K562 (cell line): ENCODE data around the gene LZTS2. TPM values are rescaled to one million over a fixed set of nuclear protein-coding genes. Genes with fewer than 3 reads are reported as not detected.

Experiments used
- ATAC-seq: fragments of 200-7000 bp; cut with Tn5 transposase; 3 replicates; pipeline ENCODE4 v1.9.1; 2020; ENCODE audit warnings: moderate library complexity
- BruUV-seq: library from RNA; stranded (reverse); fragments of 400-500 nt; replicated peaks from 2 replicates; lab custom pipeline; 2021; lab: Mats Ljungman, UMichigan
- CTCF ChIA-PET: fragments of 300-600 bp; formaldehyde crosslinking; extraction: SDS; loops from one replicate; lab custom pipeline; 2021; ENCODE audit warnings: low intra/inter-chr PET ratio; lab: Yijun Ruan, JAX
- POLR2A ChIA-PET: fragments of 300-600, 350-650 bp; sonication (Branson Sonifier 250); formaldehyde crosslinking; extraction: SDS; loops from one replicate; lab custom pipeline; 2021; ENCODE audit warnings: antibody characterized with exemption, inconsistent platforms; lab: Yijun Ruan, JAX
- DNase-seq, 4 experiments: peaks; one replicate each; pipeline versions ENCODE4 v3.0.0 to v3.0.0-alpha.2; 2011 to 2018; ENCODE audit warnings: low spot score in 3 of 4, mixed read lengths in 3 of 4; ENCODE audit errors: extremely low read depth in 1 of 4
- FAIRE-seq: peaks from 2 replicates; lab custom pipeline; 2011; peaks lifted over from hg19 to GRCh38; lab: Jason Lieb, UNC
- H2AFZ ChIP-seq: 2 replicates; pipeline ENCODE4 v1.6.0; 2011; ENCODE audit warnings: low read depth, low read length, control low read depth, inconsistent platforms
- H3K27ac ChIP-seq: fragments of 200-600 bp; 3 replicates; pipeline ENCODE4 v1.8.0; 2011; ENCODE audit warnings: low read depth, mild to moderate bottlenecking, control low read depth, inconsistent platforms, low read length, moderate library complexity, mixed read lengths; ENCODE audit errors: extremely low read depth
- H3K27me3 ChIP-seq, 2 experiments: fragments of 300-600 bp in 1 of 2; 2 replicates in 1 of 2; 3 replicates in 1 of 2; pipeline versions ENCODE4 v1.6.0 to v1.8.0; 2011; ENCODE audit warnings: inconsistent platforms in 2 of 2, low read length in 2 of 2, mild to moderate bottlenecking in 1 of 2, mixed read lengths in 1 of 2, moderate library complexity in 1 of 2; ENCODE audit not compliant: control insufficient read depth in 2 of 2, insufficient read depth in 2 of 2
- H3K36me3 ChIP-seq: fragments of 300-600 bp; 3 replicates; pipeline ENCODE4 v1.8.0; 2011; ENCODE audit warnings: mild to moderate bottlenecking, low read length, inconsistent platforms; ENCODE audit not compliant: control insufficient read depth, insufficient read depth
- H3K4me1 ChIP-seq, 2 experiments: fragments of 200-600 bp in 1 of 2; replicated peaks in 1 of 2; 2 replicates in 1 of 2; 3 replicates in 1 of 2; pipeline versions ENCODE4 v1.5.1 to v1.8.0; 2011; ENCODE audit warnings: inconsistent platforms in 2 of 2, low read length in 2 of 2, mild to moderate bottlenecking in 1 of 2, mixed read lengths in 1 of 2, moderate library complexity in 1 of 2; ENCODE audit not compliant: control insufficient read depth in 2 of 2, insufficient read depth in 2 of 2
- H3K4me2 ChIP-seq: 2 replicates; pipeline ENCODE4 v1.6.1; 2011; ENCODE audit warnings: low read length, control low read depth, inconsistent platforms, mixed read lengths; ENCODE audit not compliant: insufficient read depth
- H3K4me3 ChIP-seq: fragments of 200-600 bp; sonication (generic), shearing (Covaris generic); 2 replicates; pipeline ENCODE4 v1.5.1; 2016; ENCODE audit warnings: control low read depth, inconsistent platforms
- H3K79me2 ChIP-seq: fragments of 200-600 bp; 3 replicates; pipeline ENCODE4 v1.8.0; 2011; ENCODE audit warnings: low read length, inconsistent platforms; ENCODE audit not compliant: control insufficient read depth, insufficient read depth
- H3K9ac ChIP-seq, 2 experiments: 2 replicates each; pipeline versions ENCODE4 v1.6.0 to v1.6.1; 2011; ENCODE audit warnings: low read depth in 2 of 2, low read length in 2 of 2, control low read depth in 1 of 2, inconsistent platforms in 1 of 2, mild to moderate bottlenecking in 1 of 2, mixed read lengths in 1 of 2; ENCODE audit not compliant: insufficient read depth in 1 of 2
- H3K9me1 ChIP-seq: one replicate; pipeline ENCODE4 v1.6.0; 2011; ENCODE audit warnings: inconsistent platforms, mild to moderate bottlenecking, low read length, moderate library complexity; ENCODE audit not compliant: control insufficient read depth, insufficient read depth
- H3K9me3 ChIP-seq: replicated peaks from 2 replicates; pipeline ENCODE4 v1.5.1; 2011; ENCODE audit warnings: low read depth, low read length, inconsistent platforms; ENCODE audit not compliant: control insufficient read depth, insufficient read depth
- H4K20me1 ChIP-seq: replicated peaks from 2 replicates; pipeline ENCODE4 v1.6.1; 2011; ENCODE audit warnings: low read length, inconsistent platforms, mixed read lengths; ENCODE audit not compliant: control insufficient read depth, insufficient read depth
- ELF2 ChIP-seq: fragments of 250-450 bp; sonication (Bioruptor Pico); IDR thresholded peaks from 2 replicates; pipeline ENCODE4 v1.5.0; 2021; ENCODE audit warnings: mild to moderate bottlenecking
- HDAC2 ChIP-seq: fragments of 450-650 bp; IDR thresholded peaks from 2 replicates; pipeline ENCODE4 v1.6.1; 2016; ENCODE audit warnings: mild to moderate bottlenecking
- HLTF ChIP-seq: fragments of 450-650 bp; IDR thresholded peaks from 2 replicates; pipeline ENCODE4 v1.6.1; 2016
- NBN ChIP-seq: fragments of 450-650 bp; IDR thresholded peaks from 2 replicates; pipeline ENCODE4 v1.6.1; 2016; ENCODE audit warnings: low read depth, mild to moderate bottlenecking
- SP1 ChIP-seq: sonication (generic); formaldehyde crosslinking; IDR thresholded peaks from 2 replicates; pipeline ENCODE4 v1.8.1; 2022; ENCODE audit warnings: mild to moderate bottlenecking, missing genetic modification reagents
- TARDBP ChIP-seq: fragments of 450-650 bp; IDR thresholded peaks from 2 replicates; pipeline ENCODE4 v1.6.1; 2016
- ZNF140 ChIP-seq: fragments of 250-450 bp; sonication (Bioruptor Pico); IDR thresholded peaks from 2 replicates; pipeline ENCODE4 v1.8.0; 2021; ENCODE audit warnings: moderate library complexity, mild to moderate bottlenecking, inconsistent platforms
- ZNF232 ChIP-seq: sonication (generic); formaldehyde crosslinking; IDR thresholded peaks from 2 replicates; pipeline ENCODE4 v1.8.0; 2022; ENCODE audit warnings: mild to moderate bottlenecking, missing genetic modification reagents
- ZNF586 ChIP-seq: fragments of 450-650 bp; formaldehyde crosslinking; conservative IDR thresholded peaks from 2 replicates; pipeline ENCODE4 v1.4.0; 2020; ENCODE audit warnings: mild to moderate bottlenecking, moderate library complexity
- WGBS: fragments of 100-300 bp; shearing (Covaris generic); methylation state at CpG from one replicate; pipeline ENCODE4 v1.1.6; 2016; ENCODE audit warnings: low coverage, mixed read lengths; ENCODE audit not compliant: insufficient coverage; ENCODE audit errors: missing lambda C conversion rate; 5-methylcytosine and 5-hydroxymethylcytosine counted together
- in situ Hi-C: fragments of 300-500 bp; cut with MboI; formaldehyde crosslinking; loops from 4 replicates; pipeline ENCODE4 v1.15.0; 2018; ENCODE audit warnings: inconsistent platforms, mixed read lengths
- intact Hi-C: fragments of 100-400 bp; cut with micrococcal nuclease; formaldehyde crosslinking; loops from 2 replicates; pipeline ENCODE4 v1.14.2; 2022
- polyA plus RNA-seq, 8 experiments: library from polyadenylated mRNA; depleted of rRNA in 4 of 8; stranded (reverse) in 5 of 8; unstranded in 3 of 8; fragments of >200 nt; fragmentation: Nextera tagmentation in 2 of 8; fragmentation: Illumina TruSeq in 1 of 8; extraction: Ambion mirVana in 2 of 8; extraction: Trizol in 1 of 8; gene quantifications; 2 replicates each; pipeline versions ENCODE4 v1.2.1 to v1.2.3, GENCODE V29; 2011 to 2014; ENCODE audit warnings: inconsistent platforms in 1 of 8, missing spikeins in 1 of 8
- total RNA-seq, 7 experiments: library from RNA; depleted of rRNA in 6 of 7; stranded (reverse); fragments of >200 nt in 6 of 7; fragmentation: Illumina TruSeq in 2 of 7; extraction: Trizol in 2 of 7; gene quantifications; 2 replicates each; pipeline versions ENCODE4 v1.2.1 to v1.2.3, GENCODE V29; 2011 to 2021; ENCODE audit warnings: low replicate concordance in 1 of 7
- TF ChIP-seq, protein P1 (sequence below): fragments of 450-650 bp; IDR thresholded peaks from one replicate; pipeline ENCODE4 v1.6.1; 2018; ENCODE audit warnings: mild to moderate bottlenecking, moderate library complexity; ENCODE audit not compliant: partially characterized antibody

The LZTS2 gene
- total and polyA plus RNA-seq, 9 of the 15 experiments (the other 6 are each of a cell fraction or from before 2014, with no cell fraction given), result 0.23 to 42.5 (median 14.7) TPM

DNA sequence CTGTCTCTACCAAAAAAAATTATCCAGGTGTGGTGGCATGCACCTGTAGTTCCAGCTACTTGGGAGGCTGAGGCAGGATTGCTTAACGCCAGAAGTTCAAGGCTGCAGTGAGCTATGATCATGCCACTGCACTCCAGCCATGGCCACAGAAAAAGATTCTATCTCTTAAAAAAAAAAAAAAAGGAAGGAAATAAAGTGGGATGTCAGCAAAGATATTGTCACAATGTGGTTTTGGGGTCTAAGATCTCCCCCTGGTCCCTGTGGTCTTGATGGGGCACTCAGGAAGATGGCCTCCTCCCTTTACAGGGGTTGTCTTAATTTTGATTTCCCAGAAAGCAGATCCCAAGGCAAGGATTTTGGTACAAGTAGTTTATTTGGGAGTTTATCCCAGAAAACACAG, 54.7 kb downstream of the LZTS2 start:
- ChIA-PET POLR2A (interaction anchor here (0.6 kb wide), 2 partner anchors 764 to 1552 kb away, joined by 3 to 5 read pairs; partner anchors contain the start of gene OGA), CTCF (interaction anchor here (0.6 kb wide), 1 partner anchor 13 kb away, joined by 3 read pairs; no protein-coding TSS in a partner anchor)
- Histone ChIP-seq H3K4me2 (no peak overlapping the region), H3K9me1 (no peaks in the 10 kb centered on the region), H3K9me3 (no peaks in the 10 kb centered on the region), H3K4me3 (no peak overlapping the region), H3K9ac (no peak overlapping the region), H4K20me1 (no peaks in the 10 kb centered on the region), H3K36me3 (peaks cover 24% of the 10 kb centered on the region; the same call in 2 of the 3 replicates), H2AFZ (no peak overlapping the region), H3K79me2 (peaks cover 34% of the 10 kb centered on the region), H3K27ac (no peak overlapping the region), H3K4me1 (peaks cover 5 to 13% of the 10 kb centered on the region in 2 experiments; a peak in 4 of 5 replicates), H3K27me3 (no peaks in the 10 kb centered on the region)
- DNase-seq (no peak), FAIRE-seq (no peak), ATAC-seq (no peak)
- in situ Hi-C loops, result no loop called here
- intact Hi-C loops, result no loop called here
- TF ChIP-seq TARDBP, result no peak
- TF ChIP-seq HLTF, result no peak
- TF ChIP-seq HDAC2, result no peak
- 83% methylated on average over 1 of the region's 1 CpG for WGBS
- BruUV-seq, result no TSS peak

DNA sequence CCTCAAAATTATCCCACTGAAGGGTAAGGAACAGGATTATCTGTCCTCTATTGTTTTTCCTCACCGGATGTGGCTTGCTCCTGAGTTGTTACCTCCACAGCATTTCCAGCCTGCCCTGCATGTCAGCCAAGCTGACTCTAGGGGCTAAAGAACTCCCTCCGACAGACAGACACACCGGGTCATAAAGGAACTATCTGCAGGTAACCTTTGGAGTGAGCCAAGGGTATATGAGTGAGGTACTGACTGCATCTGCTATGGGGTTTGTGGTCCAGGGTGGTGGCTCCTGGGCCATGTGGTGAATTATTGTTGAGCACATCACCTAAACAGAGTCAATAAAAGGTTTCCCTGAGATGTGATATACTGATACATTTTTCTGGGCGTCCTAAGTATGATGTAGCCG, 55.3 kb downstream of the LZTS2 start:
- DNase-seq, result no peak
- H3K9me1 ChIP-seq, result no peaks in the 10 kb centered on the region
- CTCF ChIA-PET, result no interaction called here
- no peak overlapping the region for H3K27ac ChIP-seq
- no peak overlapping the region for H3K4me2 ChIP-seq
- H3K4me1 ChIP-seq, result peaks cover 8 to 13% of the 10 kb centered on the region in 2 experiments; a peak in 4 of 5 replicates
- no peak overlapping the region for H2AFZ ChIP-seq
- ATAC-seq, result no peak
- peaks cover 24% of the 10 kb centered on the region; the same call in 2 of the 3 replicates for H3K36me3 ChIP-seq
- H3K27me3 ChIP-seq, result no peaks in the 10 kb centered on the region
- intact Hi-C loops, result no loop called here
- no peaks in the 10 kb centered on the region for H3K9me3 ChIP-seq
- no peak for TF ChIP-seq ZNF586 (CRISPR knock-in tag)
- TF ChIP-seq, protein P1, sequence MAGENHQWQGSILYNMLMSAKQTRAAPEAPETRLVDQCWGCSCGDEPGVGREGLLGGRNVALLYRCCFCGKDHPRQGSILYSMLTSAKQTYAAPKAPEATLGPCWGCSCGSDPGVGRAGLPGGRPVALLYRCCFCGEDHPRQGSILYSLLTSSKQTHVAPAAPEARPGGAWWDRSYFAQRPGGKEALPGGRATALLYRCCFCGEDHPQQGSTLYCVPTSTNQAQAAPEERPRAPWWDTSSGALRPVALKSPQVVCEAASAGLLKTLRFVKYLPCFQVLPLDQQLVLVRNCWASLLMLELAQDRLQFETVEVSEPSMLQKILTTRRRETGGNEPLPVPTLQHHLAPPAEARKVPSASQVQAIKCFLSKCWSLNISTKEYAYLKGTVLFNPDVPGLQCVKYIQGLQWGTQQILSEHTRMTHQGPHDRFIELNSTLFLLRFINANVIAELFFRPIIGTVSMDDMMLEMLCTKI, result no peak
- TF ChIP-seq ELF2 (CRISPR knock-in tag), result no peak
- TF ChIP-seq SP1 (CRISPR knock-in tag), result no peak
- TF ChIP-seq ZNF140 (CRISPR knock-in tag), result no peak
- no peak for TF ChIP-seq ZNF232 (CRISPR knock-in tag)
- TF ChIP-seq NBN, result no peak
- H3K9ac ChIP-seq, result no peak overlapping the region; a peak in 1 of 4 replicates
- in situ Hi-C loops, result no loop called here
- POLR2A ChIA-PET, result interaction anchor here (0.6 to 0.8 kb wide), 2 partner anchors 56 to 1552 kb away, joined by 3 to 5 read pairs; no protein-coding TSS in a partner anchor
- H4K20me1 ChIP-seq, result no peaks in the 10 kb centered on the region
- H3K4me3 ChIP-seq, result no peak overlapping the region
- no peak for FAIRE-seq
- 85% methylated on average over 4 of the region's 5 CpGs for WGBS
- BruUV-seq, result no TSS peak
- peaks cover 39% of the 10 kb centered on the region for H3K79me2 ChIP-seq
